ENCODE data around the gene MYBL2. TPM values are rescaled to one million over a fixed set of nuclear protein-coding genes. Genes with fewer than 3 reads are reported as not detected.

The MYBL2 gene
- polyA plus RNA-seq, 1 of the 3 experiments (the other 2 are of a cell fraction), result 9.7 TPM

DNA sequence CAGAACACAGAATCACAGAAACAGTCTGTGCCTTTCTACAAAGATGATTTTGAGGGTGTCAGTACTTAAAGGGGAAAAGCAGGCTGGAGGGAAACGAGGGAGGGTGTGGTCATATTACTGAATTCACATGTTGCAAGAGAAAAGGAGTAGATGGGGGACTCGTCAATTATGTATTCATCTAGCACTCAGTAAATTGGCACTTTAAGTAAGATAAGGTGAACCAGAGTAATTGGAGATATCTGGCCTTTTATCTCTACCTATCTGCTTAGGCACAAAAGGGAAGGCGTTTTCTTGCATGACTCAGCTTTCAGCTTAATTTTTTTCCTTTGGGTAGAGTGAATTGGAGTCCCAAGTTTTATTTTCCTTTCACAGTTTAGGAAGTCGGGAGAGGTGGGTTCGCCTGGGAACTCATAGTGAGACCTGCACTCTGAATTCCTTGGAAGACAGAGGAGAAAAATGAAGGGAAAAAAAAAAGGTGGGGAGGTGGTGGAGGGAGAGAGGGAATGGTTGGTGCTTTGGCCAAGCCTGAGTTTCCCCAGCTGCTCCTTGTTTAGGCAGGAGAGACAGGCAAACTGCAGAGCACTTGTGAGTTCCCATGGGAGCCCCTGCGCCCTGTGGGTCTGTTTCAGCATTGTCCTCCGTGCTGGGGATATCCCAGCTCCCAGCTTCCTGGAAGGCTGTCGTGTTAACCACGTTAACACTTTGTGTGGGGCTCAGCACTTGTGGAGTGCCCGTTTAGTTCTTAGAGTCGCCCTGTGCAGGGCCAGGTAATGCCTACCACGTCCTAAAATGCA is 79.6 kb downstream of the MYBL2 start (continued):
- TF ChIP-seq SIN3A (IDR thresholded peaks at IDR 0.05; ENCODE audit: borderline replicate concordance, low read depth, low read length) (no peak), NFIC (IDR thresholded peaks at IDR 0.05; ENCODE audit: borderline replicate concordance) (no peak)
- TF ChIP-seq, protein P1, sequence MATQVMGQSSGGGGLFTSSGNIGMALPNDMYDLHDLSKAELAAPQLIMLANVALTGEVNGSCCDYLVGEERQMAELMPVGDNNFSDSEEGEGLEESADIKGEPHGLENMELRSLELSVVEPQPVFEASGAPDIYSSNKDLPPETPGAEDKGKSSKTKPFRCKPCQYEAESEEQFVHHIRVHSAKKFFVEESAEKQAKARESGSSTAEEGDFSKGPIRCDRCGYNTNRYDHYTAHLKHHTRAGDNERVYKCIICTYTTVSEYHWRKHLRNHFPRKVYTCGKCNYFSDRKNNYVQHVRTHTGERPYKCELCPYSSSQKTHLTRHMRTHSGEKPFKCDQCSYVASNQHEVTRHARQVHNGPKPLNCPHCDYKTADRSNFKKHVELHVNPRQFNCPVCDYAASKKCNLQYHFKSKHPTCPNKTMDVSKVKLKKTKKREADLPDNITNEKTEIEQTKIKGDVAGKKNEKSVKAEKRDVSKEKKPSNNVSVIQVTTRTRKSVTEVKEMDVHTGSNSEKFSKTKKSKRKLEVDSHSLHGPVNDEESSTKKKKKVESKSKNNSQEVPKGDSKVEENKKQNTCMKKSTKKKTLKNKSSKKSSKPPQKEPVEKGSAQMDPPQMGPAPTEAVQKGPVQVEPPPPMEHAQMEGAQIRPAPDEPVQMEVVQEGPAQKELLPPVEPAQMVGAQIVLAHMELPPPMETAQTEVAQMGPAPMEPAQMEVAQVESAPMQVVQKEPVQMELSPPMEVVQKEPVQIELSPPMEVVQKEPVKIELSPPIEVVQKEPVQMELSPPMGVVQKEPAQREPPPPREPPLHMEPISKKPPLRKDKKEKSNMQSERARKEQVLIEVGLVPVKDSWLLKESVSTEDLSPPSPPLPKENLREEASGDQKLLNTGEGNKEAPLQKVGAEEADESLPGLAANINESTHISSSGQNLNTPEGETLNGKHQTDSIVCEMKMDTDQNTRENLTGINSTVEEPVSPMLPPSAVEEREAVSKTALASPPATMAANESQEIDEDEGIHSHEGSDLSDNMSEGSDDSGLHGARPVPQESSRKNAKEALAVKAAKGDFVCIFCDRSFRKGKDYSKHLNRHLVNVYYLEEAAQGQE (IDR thresholded peaks at IDR 0.05; ENCODE audit: low read depth, low read length), result no peak
- TF ChIP-seq, protein P2, sequence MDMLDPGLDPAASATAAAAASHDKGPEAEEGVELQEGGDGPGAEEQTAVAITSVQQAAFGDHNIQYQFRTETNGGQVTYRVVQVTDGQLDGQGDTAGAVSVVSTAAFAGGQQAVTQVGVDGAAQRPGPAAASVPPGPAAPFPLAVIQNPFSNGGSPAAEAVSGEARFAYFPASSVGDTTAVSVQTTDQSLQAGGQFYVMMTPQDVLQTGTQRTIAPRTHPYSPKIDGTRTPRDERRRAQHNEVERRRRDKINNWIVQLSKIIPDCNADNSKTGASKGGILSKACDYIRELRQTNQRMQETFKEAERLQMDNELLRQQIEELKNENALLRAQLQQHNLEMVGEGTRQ (IDR thresholded peaks at IDR 0.05; ENCODE audit: borderline replicate concordance, low read depth, low read length), result no peak

DNA sequence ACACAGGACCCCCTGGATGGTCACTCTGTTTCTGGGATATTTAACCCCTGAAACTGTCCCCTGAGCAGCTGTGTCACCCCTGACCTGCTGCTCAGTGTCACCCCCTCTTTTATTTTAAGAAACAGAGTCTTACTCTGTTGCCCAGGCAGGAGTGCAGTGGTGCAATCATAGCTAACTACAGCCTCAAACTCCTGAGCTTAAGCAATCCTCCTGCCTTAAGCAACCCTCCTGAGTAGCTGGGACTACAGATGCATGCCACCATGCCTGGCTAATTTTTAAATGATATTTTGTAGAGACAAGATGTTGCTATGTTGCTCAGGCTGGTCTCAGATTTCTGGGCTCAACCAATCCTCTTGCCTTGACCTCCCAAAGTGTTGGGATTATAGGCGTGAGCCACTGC is 81.4 kb downstream of the MYBL2 start:
- Histone ChIP-seq H3K4me2 (no peak overlapping the region), H3K9me2 (no peaks in the 10 kb centered on the region), H3K36me3 (replicated peaks in 1 of 2; ENCODE audit: control insufficient read depth in 1 of 2, insufficient read depth in 2 of 2, low read length in 1 of 2) (no peaks in the 10 kb centered on the region), H4K20me1 (ENCODE audit: insufficient read depth) (no peaks in the 10 kb centered on the region), H3K79me2 (ENCODE audit: insufficient read depth) (no peaks in the 10 kb centered on the region), H3K9me3 (no peaks in the 10 kb centered on the region), H3K4me1 (ENCODE audit: control insufficient read depth in 1 of 2, insufficient read depth in 2 of 2, low read depth in 1 of 2, low read length in 1 of 2) (peaks cover 4 to 6% of the 10 kb centered on the region in 2 experiments; a peak in 2 of 4 replicates), H3K27ac (ENCODE audit: low read depth in 2 of 2, low read length in 1 of 2) (no peak overlapping the region), H3K27me3 (ENCODE audit: insufficient read depth) (no peaks in the 10 kb centered on the region), H3K9ac (no peak overlapping the region), H2AFZ (ENCODE audit: low read depth) (no peak overlapping the region), H3F3A (replicated peaks; ENCODE audit: insufficient read depth) (no peaks in the 10 kb centered on the region), H3K4me3 (ENCODE audit: low read depth in 2 of 2, low read length in 1 of 2) (no peak overlapping the region)
- TF ChIP-seq SIN3A (IDR thresholded peaks at IDR 0.05; ENCODE audit: borderline replicate concordance, low read depth, low read length) (no peak), GATA2 (CRISPR knock-in tag; IDR thresholded peaks at IDR 0.05) (no peak), TEAD4 (IDR thresholded peaks at IDR 0.05; ENCODE audit: borderline replicate concordance, insufficient read depth) (no peak), FOXM1 (IDR thresholded peaks at IDR 0.05; ENCODE audit: low read depth) (no peak), EP300 (IDR thresholded peaks at IDR 0.05; ENCODE audit: borderline replicate concordance in 1 of 2, low read depth in 1 of 2, low read length in 1 of 2) (no peak), FOXJ3 (CRISPR knock-in tag; IDR thresholded peaks at IDR 0.05) (no peak), ELF1 (IDR thresholded peaks at IDR 0.05) (no peak)
- TF ChIP-seq, protein P3, sequence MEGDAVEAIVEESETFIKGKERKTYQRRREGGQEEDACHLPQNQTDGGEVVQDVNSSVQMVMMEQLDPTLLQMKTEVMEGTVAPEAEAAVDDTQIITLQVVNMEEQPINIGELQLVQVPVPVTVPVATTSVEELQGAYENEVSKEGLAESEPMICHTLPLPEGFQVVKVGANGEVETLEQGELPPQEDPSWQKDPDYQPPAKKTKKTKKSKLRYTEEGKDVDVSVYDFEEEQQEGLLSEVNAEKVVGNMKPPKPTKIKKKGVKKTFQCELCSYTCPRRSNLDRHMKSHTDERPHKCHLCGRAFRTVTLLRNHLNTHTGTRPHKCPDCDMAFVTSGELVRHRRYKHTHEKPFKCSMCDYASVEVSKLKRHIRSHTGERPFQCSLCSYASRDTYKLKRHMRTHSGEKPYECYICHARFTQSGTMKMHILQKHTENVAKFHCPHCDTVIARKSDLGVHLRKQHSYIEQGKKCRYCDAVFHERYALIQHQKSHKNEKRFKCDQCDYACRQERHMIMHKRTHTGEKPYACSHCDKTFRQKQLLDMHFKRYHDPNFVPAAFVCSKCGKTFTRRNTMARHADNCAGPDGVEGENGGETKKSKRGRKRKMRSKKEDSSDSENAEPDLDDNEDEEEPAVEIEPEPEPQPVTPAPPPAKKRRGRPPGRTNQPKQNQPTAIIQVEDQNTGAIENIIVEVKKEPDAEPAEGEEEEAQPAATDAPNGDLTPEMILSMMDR (IDR thresholded peaks at IDR 0.05), result no peak
- TF ChIP-seq, protein P4, sequence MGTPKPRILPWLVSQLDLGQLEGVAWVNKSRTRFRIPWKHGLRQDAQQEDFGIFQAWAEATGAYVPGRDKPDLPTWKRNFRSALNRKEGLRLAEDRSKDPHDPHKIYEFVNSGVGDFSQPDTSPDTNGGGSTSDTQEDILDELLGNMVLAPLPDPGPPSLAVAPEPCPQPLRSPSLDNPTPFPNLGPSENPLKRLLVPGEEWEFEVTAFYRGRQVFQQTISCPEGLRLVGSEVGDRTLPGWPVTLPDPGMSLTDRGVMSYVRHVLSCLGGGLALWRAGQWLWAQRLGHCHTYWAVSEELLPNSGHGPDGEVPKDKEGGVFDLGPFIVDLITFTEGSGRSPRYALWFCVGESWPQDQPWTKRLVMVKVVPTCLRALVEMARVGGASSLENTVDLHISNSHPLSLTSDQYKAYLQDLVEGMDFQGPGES (IDR thresholded peaks at IDR 0.05; ENCODE audit: low read depth, low read length), result no peak
- TF ChIP-seq, protein P5, sequence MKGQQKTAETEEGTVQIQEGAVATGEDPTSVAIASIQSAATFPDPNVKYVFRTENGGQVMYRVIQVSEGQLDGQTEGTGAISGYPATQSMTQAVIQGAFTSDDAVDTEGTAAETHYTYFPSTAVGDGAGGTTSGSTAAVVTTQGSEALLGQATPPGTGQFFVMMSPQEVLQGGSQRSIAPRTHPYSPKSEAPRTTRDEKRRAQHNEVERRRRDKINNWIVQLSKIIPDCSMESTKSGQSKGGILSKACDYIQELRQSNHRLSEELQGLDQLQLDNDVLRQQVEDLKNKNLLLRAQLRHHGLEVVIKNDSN (IDR thresholded peaks at IDR 0.05; ENCODE audit: borderline replicate concordance, low read depth), result no peak
- WGBS (ENCODE audit: low lambda C conversion rate), result 80% methylated on average over 1 of the region's 1 CpG
- ChIA-PET POLR2A (no interaction called here), CTCF (interaction anchor here (0.6 to 9.9 kb wide), 10 partner anchors 24 to 442 kb away, joined by 3 to 134 read pairs (median 8); no protein-coding TSS in a partner anchor)
- DNase-seq, result no peak

All from SK-N-SH (cell line).